Measurements from ENCODE around the gene MAST4. TPM values are rescaled to one million over a fixed set of nuclear protein-coding genes. Genes with fewer than 3 reads are reported as not detected.

The MAST4 gene
- total and polyA plus RNA-seq, 2 donors from 2014 or later: 27.3 to 31.4 TPM

DNA sequence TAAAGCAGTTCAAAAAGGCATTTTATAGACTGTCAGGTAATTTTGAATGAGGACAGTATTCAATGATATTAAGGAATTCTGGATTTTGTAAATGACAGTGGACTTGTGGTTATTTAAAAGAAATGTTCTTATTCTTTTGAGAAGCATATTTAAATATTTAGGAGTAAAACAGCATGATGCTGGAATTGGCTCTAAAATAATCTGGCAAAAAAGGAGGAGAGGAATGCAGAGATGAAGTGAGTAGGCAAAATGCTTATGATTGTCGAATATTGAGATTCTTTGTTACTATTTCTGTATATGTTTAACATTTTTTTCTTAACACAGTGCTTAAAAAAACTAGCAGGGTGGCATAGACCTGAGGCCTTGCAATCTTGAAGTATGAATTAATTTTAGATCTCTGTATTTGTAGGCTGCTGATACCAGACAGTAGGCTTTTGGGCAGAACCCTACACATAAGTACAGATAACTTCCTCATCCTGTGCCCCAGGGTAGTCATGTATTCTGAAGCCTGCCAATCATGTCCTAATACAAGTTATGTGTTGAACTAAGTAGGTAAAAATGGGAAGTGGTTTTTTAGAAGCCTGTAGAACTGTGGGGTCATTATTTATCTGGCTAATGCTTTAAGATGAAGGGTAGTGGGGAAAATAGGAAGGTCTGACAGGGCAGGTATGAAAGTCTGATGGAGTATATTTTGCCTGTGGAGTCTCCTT is 591.0 kb downstream of the MAST4 start:
- H3K27me3 ChIP-seq (ENCODE audit: control insufficient read depth, insufficient read depth, low read length): no peaks in the 10 kb centered on the region
- TF ChIP-seq, protein P1, sequence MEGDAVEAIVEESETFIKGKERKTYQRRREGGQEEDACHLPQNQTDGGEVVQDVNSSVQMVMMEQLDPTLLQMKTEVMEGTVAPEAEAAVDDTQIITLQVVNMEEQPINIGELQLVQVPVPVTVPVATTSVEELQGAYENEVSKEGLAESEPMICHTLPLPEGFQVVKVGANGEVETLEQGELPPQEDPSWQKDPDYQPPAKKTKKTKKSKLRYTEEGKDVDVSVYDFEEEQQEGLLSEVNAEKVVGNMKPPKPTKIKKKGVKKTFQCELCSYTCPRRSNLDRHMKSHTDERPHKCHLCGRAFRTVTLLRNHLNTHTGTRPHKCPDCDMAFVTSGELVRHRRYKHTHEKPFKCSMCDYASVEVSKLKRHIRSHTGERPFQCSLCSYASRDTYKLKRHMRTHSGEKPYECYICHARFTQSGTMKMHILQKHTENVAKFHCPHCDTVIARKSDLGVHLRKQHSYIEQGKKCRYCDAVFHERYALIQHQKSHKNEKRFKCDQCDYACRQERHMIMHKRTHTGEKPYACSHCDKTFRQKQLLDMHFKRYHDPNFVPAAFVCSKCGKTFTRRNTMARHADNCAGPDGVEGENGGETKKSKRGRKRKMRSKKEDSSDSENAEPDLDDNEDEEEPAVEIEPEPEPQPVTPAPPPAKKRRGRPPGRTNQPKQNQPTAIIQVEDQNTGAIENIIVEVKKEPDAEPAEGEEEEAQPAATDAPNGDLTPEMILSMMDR (IDR thresholded peaks at IDR 0.05; ENCODE audit: borderline replicate concordance, extremely low read depth, insufficient read depth): no peak
- H3K36me3 ChIP-seq (ENCODE audit: control insufficient read depth in 2 of 3, insufficient read depth in 3 of 3, low read length in 3 of 3): no peaks in the 10 kb centered on the region
- no peaks in the 10 kb centered on the region for H3K9me3 ChIP-seq (ENCODE audit: control insufficient read depth in 2 of 3, insufficient read depth in 1 of 3, low read length in 3 of 3)
- H3K9ac ChIP-seq (ENCODE audit: low read length in 3 of 3): no peak overlapping the region
- peaks cover 0 to 3% (median 0%) of the 10 kb centered on the region in 3 donors for H3K4me1 ChIP-seq (ENCODE audit: control insufficient read depth in 2 of 3, insufficient read depth in 2 of 3, low read depth in 1 of 3, low read length in 3 of 3)
- FAIRE-seq (no peak), DNase-seq (no peak)
- H3K4me3 ChIP-seq (ENCODE audit: low read length in 3 of 3): no peak overlapping the region
- intact Hi-C loops (cut with DNase I): no loop called here
- H3K27ac ChIP-seq (ENCODE audit: low read depth in 2 of 2, low read length in 2 of 2): no peak overlapping the region

DNA sequence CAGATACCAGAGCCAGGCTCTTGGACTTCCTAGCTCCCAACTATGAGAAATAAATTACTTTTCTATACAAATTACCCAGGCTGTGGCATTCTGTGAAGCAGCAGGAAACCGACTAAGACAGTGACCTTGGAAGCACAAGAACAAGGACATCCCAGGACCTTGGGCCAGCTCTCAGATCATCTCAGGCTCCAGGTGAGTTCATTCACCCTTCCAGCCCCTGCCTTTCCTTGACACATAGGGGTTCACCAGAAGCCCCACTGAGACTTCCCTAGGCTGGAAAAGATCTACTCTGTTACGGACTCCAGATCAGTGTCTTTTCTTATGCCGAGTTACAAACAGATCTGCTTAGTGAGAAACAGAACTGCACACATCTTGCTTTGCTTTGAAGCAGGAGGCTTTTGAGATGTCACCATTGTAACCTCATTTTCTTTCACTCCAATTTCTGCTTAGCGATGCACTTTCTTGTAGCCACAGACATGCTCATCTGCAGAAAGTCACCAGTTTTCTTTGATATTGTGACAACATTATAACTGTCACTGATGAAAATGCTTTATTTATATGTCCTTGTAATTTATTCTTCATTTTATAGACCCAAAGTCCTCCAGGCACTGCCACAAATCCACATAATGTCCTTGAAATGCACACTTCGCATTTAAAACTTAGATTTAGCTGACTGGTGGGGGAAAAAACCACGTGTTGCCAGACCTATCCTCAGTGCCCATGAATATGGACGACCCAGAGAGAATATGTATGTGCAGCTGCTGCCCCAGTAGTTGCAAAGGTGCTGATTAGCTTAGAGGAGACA is 592.3 kb downstream of the MAST4 start:
- H3K4me1 ChIP-seq (ENCODE audit: control insufficient read depth in 2 of 3, insufficient read depth in 2 of 3, low read depth in 1 of 3, low read length in 3 of 3): peaks cover 0 to 2% (median 0%) of the 10 kb centered on the region in 3 donors
- H3K36me3 ChIP-seq (ENCODE audit: control insufficient read depth in 2 of 3, insufficient read depth in 3 of 3, low read length in 3 of 3): no peaks in the 10 kb centered on the region
- no peak overlapping the region for H3K9ac ChIP-seq (ENCODE audit: low read length in 3 of 3)
- DNase-seq: no peak
- H3K4me3 ChIP-seq (ENCODE audit: low read length in 3 of 3): no peak overlapping the region
- no peak overlapping the region for H3K27ac ChIP-seq (ENCODE audit: low read depth in 2 of 2, low read length in 2 of 2)
- H3K27me3 ChIP-seq (ENCODE audit: control insufficient read depth, insufficient read depth, low read length): no peaks in the 10 kb centered on the region
- H3K9me3 ChIP-seq (ENCODE audit: control insufficient read depth in 2 of 3, insufficient read depth in 1 of 3, low read length in 3 of 3): no peaks in the 10 kb centered on the region
- TF ChIP-seq, protein P1 (IDR thresholded peaks at IDR 0.05; ENCODE audit: borderline replicate concordance, extremely low read depth, insufficient read depth): no peak
- FAIRE-seq: no peak
- intact Hi-C loops (cut with DNase I): no loop called here

DNA sequence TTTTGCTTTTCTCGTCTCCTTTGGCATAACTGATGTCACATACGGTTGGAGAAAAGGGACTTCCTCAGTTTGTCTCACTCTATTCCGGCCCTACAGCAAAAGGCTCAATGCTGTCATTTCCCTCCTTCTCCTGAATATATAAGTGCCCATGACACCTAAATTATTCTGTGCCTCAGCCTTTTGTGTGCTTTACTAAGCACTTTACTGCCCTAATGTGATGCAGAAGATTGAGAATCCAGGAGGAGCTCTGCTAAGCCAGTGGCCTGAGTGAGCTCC is 592.8 kb downstream of the MAST4 start:
- no peak overlapping the region for H3K27ac ChIP-seq (ENCODE audit: low read depth in 2 of 2, low read length in 2 of 2)
- intact Hi-C loops (cut with DNase I): no loop called here

More for the DNA sequence above, 592.8 kb downstream of the MAST4 start:
- Histone ChIP-seq H3K4me1 (ENCODE audit: control insufficient read depth in 2 of 3, insufficient read depth in 2 of 3, low read depth in 1 of 3, low read length in 3 of 3) (peaks cover 0 to 2% (median 0%) of the 10 kb centered on the region in 3 donors), H3K36me3 (ENCODE audit: control insufficient read depth in 2 of 3, insufficient read depth in 3 of 3, low read length in 3 of 3) (no peaks in the 10 kb centered on the region), H3K9me3 (ENCODE audit: control insufficient read depth in 2 of 3, insufficient read depth in 1 of 3, low read length in 3 of 3) (no peaks in the 10 kb centered on the region), H3K4me3 (ENCODE audit: low read length in 3 of 3) (no peak overlapping the region), H3K27me3 (ENCODE audit: control insufficient read depth, insufficient read depth, low read length) (no peaks in the 10 kb centered on the region), H3K9ac (ENCODE audit: low read length in 3 of 3) (no peak overlapping the region)
- no peak for DNase-seq
- no peak for FAIRE-seq
- TF ChIP-seq, protein P1 (IDR thresholded peaks at IDR 0.05; ENCODE audit: borderline replicate concordance, extremely low read depth, insufficient read depth): no peak
